Activated T-cell treated with anti-CD3 and anti-CD28 coated beads for 1 hour (primary cell): ENCODE data around the gene AFG3L2.
A peak's percentile ranks its signal among the peaks of the same experiment; 100 is the strongest.
"Not testable (repeated sequence)": the region's sequence is repeated elsewhere in the genome, so short reads cannot be mapped to it uniquely, and the experiment has no call there.

Experiments used
- DNase-seq: peaks from one replicate; pipeline ENCODE4 v3.0.0-alpha.2; 2020; ENCODE audit warnings: low read depth

The AFG3L2 gene

DNA sequence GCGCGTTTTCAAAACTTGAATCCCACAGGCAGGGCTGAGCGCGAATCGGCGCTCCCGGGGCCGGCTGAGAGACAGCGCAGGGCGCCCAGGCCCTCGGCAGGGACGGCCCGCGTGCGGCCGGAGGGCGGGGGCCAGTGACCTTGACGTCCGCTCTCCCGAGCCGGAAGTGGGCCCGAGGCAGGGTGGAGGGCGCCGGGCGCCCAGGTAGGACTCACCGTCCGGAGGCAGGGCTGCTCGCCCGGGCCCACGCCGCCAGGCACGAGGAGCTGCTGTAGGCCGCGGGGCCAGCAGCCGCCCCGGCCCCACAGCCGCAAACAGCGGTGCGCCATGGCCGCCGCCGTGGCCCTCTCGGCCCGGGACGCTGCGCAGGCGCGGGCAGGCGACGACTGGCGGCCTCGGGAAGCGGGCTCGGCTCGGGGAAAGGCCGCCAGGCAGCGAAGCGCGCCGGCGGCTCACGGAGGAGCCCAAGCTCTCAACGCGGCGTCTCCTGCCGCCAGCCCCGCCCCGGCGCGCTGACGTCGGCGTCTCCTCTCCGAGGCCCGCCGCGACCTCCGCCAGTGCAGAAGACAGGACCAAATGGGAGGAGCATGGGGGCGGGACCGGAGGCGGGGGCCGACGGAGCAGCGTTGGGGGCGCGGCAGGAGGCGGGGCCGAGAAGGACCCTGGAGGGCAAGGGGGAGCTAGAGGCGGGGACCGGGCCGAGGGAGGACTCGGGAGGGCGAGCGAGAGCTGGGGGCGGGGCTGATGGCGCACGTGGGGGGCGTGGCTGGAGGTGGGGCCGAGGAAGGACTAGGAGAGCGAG lies at the start of gene AFG3L2:
TSS of gene AFG3L2 (minus strand) at position 474 of the 802 bp plus-strand sequence. CDS start at position 329, 145 bp downstream.
- DNase-seq = peak; percentile 100

DNA sequence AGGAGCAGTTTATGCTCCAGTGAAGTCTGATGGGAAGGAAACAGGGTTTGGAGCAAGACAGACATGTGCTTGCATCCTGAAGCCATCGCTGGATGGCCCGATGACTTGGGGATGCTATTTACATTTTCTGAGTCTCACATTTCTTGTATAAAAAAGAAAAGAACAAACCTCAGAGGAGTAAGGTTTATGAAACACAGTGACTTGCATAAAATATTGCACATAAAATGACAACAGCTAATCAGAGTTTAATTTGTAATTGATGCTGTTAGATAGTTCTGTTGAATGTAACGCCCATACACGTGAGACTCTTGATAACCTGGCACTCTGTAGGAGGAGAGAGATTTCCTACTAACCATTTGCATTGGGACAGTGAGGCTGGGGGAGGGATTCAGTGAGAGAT lies 47.2 kb upstream of the AFG3L2 start:
- no peak for DNase-seq

DNA sequence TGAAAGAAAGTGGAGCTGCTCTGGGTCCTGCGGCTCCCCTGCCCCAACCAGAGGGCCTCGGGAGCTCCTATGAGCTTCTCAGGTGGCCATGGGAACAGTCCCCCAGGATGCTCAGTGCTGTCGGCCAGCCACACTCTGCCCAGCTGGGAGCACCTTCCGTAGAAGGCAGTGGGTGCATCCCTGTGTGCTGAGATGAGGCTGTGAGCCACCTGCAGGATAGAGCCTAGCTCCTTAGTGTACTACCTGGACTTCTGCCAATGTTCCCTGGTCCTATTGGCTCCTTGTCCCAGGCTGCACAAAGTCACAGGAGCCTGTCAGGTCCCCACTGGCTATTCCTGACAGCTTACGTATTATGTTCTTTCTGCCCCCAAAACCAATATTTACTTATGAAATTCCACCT lies 46.8 kb upstream of the AFG3L2 start:
- no peak for DNase-seq

DNA sequence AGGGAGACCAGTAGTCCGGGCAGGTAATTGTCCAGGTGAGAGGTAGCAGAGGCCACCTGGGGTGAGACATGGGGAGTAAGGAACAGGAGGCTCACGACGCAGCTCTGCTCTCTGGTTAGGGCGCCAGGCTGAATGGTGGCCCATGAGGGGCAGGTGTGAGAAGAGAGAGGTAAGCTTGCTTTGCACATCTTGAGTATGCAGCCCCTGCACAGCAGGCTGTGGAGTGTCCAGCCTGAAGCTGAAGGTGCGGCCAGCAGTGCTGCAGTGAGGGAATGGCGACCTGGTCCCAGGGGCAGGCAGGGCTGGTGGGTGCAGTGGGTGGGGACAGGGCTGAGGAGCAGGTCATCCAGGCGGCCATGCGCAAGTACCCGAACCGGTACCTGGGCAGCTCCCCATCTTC lies 46.4 kb upstream of the AFG3L2 start:
- no peak for DNase-seq

DNA sequence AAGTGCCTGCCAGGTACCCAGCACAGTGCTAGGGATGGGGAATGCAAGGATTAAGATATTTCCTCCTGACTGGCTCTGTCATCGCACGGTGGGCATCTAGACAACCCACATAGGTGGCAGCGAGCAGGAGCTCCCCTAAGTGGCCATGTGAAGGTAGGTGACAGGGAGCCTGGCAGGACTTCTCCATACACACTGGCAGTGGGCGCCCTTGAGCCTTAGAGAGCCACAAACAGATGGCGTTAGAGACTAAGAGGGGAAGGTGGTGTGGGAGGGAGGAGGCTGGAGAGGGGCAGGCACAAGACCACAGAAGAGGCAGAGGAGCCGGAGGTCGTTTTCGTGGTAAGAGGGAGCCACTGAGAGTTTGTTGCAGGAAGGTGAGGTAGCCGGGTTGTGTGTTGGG lies 45.9 kb upstream of the AFG3L2 start:
- no peak for DNase-seq

DNA sequence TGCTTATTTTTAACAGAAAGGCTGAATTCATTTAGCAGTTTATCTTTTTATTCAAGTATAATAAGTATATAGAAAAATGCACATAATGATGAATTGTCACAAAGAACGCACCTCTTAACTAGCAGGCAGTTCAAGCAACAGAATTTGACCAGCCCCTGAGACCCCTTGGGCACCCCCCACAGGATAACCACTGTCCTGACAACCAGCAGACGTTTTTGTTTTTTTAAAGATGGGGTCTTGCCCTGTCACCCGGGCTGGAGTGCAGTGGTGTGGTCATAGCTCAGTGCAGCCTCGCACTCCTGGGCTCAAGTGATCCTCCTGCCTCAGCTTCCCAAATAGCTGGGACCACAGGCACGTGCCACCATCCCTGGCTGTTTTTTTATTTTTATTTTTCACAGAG lies 44.7 kb upstream of the AFG3L2 start:
- DNase-seq = no peak

DNA sequence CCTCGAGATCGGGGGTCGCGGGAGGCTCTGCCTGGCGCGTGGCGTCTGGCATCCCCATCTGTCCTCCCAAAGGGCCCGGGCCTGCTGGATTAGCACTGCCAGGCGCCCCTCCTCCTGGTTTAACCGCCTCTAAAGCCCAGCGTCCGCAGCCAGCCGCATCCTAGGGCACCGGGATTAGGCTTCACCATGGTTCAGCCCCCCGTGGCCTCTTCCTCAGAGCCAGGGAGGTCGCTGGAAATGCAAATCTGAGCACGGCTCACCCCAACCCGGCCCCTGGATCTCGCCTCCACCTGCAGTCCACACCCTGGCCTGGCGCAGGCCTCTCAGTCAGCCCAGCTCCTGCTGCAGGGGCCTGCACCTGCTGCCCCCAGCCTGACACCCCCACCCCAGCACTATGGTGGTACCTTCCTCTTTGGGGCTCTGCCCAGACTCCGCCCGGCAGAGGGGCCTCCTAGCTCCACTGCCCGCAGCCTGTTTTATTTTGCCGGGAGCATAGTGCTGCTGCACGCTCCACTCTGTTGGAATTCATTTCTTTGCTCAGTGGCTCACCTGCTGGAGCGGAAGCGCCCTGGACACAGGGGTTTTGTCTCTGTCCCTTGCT lies 43.9 kb upstream of the AFG3L2 start:
- no peak for DNase-seq

DNA sequence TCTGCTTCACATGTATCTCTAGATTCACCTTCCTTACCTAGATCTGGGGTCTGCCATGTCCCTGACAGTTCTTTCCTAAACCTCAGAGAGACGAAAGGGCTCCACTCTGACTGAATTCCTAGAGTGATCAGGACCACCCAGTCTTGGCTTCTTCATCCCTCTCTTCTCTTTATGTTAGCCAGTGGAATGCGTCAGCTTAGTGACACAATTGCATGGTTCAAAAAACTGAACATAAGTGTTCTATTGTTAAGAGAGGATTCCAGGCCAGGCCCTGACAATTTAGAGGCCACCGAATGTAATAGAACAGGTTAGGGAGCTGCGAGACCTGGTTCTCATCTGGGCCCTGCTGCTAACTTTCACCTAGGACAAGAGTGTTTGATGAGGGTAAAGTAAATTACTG lies 40.7 kb upstream of the AFG3L2 start:
- no peak for DNase-seq

DNA sequence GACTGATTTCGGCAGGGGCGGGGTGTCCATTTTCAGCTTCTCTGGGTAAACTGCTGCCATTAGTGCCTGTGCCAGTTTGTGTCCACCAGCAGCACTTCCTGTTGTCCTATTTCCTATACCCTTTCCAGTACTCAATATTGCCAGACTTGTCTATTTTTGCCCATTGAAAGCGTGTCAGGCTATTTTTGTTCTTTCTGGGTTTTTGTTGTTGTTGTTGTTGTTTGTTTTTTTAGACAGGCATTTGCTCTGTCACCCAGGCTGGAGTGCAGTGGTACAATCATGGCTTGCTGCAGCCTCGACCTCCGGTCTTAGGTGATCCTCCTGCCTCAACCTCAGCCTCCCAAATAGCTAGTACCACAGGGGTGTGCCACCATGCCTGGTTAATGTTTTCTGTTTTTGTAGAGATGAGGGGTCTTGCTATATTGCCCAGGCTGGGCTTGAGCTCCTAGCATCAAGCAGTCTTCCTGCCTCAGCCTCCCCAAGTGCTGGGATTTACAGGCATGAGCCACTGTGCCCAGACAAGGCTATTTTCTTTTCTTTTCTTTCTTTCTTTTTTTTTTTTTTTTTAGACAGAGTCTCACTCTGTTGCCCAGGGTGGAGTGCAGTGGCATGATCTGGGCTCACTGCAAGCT lies 39.2 kb upstream of the AFG3L2 start:
- no peak for DNase-seq

DNA sequence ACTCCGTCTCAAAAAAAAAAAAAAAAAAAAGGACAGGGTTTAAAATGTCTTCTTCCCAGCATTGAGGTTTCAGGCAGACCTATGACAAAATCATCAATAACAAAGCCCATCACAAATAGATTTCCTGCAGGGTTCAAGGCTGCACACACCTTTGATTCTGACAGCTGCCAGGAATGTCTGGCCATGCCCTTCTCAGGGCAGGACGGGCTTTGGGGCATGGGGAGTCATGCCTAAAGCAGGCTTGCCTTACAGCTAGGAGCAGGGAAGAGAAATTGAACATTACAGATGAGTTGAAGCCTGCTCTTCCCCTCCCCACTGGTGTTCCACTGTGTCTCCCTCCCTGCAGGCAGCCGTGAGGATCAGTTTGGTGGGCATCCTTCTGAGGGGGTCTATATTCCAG lies 34.4 kb upstream of the AFG3L2 start:
- no peak for DNase-seq

DNA sequence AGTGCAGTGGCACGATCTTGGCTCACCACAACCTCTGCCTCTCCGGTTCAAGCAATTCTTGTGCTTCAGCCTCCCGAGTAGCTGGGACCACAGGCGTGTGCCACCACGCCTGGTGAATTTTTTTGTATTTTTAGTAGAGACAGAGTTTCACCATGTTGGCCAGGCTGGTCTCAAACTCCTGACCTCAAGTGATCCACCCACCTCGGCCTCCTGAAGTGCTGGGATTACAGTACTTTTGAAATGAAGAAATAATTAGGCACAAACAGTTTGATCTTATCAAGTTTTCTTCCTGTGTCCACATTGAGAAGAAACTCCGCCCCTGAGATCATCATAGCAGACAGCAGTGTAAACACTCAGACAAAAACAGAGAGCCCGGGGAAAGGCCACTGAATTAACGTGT lies 33.7 kb upstream of the AFG3L2 start:
- not testable (repeated sequence) for DNase-seq

DNA sequence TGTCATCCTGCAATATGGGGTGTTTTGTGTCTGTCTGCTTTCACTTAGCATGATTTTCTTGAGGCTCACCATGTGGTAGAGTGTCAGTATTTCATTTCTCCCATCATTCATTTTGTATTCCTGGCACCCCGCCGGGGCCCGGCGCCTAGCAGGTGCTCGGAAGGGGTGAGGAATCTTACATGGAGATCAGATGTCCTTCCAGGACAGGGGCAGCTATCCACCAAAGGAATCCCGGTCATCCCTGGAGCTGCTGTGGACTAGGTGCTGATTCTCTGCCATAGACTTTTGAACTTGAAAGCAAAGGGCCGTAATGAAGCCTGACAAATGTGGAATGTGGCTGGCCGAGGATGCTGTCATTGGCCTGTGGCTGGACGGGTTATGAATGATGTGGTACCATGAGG lies 33.1 kb upstream of the AFG3L2 start:
- DNase-seq = no peak

DNA sequence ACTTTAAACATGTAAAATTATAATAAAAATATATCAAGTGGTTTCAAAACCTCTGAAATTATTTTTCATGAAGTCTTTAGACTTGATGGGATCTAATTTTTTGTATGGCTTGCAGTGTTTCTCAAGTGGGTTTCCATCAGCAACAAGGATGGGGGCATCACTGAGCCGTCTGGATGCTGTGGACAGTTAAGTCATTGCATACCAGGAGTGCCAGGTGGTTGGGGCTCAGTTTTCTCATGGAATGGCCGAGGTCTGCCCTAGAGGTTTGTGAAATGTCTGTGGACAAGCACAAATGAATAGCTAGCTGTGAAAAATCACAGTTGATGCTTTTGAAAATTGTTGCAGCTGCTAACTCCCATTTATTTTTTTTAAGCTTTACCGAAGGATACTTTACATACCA lies 32.4 kb upstream of the AFG3L2 start:
- DNase-seq = no peak

DNA sequence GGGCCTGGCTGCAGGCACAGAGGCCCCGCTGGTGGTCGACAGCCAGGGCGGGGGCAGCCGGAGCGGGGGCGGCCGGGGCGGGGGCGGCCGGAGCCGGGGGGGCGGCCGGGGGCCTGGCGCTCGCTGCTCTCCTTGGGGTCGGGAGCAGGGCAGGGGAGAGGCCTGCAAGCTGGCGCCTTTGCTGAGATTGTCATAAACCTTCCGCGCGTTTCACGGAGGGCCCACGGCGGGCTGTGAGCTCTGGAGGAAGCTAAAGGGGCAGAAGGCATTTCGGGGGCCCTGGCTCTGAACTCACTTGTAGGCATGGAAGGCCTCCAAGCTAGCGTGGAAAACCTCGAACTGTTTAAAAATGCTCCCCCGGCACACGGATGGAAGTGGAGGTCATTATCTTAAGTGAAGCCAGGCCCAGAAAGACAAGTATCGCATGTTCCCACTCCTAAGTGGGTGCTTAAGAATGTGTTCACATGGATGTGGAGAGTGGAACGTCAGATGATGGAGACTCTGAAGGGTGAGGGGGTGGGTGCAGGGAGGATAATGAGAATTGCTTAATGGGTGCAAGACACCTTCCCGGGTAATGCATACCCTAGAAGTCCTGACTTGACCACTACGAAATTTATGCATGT lies 31.3 kb upstream of the AFG3L2 start:
- DNase-seq = no peak

DNA sequence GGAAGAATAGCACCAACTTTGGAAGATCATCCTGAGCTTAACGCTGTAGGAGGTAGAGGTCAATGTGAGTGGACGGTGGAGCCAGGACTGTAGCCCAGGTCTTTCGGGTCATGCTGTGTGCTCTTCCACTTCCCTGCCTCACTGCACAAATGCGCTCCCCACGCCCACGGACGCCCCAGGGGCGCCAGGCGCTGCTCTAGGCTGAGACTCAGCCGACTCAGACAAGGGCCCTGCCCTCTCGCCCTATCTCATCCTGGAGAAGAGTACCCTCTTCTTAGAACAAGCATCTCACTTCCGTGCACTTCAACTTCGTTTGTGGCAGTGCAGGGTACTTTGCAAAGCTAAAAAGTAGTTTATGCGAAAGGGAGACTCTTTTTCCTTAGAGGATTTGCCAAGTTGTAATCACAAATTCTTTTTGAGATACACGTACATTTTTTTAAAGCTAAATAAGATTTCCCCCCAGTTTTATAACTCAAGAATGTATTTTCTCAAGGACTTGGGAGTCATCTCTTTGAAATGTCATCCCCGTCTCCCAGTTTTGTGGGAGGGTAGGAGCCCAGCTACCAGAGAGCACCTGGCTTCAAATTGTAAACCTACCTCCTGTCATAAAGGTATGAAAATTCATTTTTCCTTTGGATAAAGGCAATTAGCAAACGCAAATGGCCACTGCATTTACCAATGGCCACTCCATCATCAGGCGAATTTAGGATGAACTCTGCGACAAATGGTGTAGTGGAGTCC lies 29.5 kb upstream of the AFG3L2 start:
- no peak for DNase-seq

DNA sequence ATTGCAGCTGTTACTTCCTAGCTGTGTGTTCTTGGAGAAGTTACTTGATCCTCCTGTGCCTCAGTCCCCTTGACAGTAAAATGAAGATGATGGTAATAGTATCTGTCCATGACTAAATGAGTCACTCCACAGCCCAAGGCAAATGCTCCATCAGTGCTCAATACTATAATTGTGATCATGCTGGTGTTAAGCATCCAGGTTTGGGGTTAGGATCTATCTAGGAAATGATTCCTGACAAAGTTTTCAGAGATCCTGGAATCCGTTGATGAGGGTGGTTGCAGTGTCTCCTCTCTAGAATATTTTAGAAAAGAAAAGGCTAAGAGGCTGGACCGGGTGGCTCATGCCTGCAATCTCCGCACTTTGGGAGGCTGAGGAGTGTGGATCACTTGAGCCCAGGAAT lies 28.0 kb upstream of the AFG3L2 start:
- no peak for DNase-seq

DNA sequence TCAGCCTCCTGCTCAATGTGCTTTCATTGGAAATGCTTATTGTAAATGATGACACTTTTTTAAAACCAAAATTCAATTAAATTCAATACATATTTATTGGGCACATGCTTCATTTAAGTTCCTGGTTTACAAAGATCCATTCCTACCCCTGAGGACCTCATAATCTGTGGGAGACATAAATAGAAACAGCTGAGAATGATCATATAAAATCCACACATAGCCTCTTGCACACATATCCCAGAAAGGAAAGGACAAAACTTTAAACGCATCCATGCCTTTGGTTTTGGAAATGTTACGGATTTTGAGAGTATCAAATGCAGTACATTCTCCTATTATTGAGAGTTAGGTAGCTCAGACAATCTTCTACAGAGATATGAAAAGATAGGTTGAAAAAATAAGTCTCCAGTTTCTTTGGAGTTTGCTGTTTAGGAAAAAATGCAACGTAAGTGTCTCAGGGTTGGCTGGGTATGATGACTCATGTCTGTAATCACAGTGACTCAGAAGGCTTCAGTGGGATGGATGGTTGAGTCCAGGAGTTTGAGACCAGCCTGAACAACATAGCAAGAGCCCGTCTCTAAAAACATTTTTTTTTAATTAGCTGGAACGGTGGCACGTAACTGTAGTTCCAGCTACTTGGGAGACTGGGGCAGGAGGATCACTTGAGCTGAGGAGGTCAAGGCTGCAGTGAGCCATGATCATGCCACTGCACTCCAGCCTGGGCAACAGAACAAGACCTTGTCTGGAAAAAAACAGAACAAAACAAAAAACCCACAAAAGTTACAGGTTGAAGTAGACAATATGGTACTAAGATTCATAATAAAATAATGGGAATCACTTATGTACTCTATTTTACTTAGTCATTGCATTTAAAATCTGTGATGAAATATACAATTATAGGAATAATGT lies 26.8 kb upstream of the AFG3L2 start:
- DNase-seq = no peak

DNA sequence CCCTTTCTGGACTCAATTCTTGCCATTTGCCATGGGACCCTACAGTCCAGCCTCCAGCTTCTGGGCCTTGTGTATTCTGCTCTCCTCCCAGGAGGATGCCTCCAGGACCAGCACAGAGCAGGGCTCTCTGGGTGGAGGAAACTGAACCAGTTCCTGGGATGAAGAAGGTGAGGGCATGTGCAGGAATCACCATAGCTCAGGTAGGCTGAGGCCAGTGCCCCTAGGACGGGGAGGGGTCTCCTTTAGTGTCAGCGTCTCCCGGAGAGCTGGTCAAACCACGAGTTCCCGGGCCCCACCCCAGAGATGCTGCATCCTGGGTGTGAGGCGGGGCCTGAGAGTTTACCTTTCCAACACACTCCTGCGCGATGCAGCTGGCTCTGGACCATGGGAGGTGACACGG lies 24.9 kb upstream of the AFG3L2 start:
- DNase-seq = no peak

DNA sequence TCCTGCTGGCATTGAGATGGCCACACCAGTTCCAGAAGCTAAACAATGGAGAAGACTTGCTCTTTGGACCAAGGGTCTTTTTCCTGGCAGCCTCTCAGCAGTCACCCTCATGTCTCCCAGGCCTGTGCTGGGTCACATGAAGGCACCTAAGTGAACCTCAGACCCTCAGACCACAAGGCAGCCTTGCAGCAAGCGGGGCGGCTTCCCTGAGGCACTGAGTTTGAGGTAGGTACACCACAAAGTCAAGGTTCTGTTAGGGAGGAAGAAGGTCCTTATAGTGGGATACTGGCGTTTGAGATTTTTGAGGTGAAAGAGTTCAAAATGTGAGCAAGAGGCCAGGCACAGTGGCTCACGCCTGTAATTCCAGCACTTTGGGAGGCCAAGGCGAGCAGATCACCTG lies 22.2 kb upstream of the AFG3L2 start:
- no peak for DNase-seq

DNA sequence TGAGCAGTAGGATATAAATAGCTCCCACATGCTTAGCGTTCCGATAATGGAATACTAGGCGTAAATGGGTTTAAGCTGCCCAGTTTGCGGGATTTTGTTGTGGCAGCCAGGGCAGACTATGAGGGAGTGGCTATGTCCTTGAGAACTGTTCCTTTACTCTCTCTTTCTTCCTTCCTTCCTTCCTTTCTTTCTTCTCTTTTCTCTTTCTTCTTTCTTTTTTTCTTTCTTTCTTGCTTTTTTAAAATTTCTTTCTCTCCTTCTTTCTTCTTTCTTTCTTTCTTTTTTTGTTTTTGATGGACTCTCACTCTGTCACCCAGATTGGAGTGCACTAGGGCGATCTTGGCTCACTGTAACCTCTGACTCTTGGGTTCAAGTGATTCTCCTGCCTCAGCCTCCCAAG lies 21.6 kb upstream of the AFG3L2 start:
- no peak for DNase-seq

DNA sequence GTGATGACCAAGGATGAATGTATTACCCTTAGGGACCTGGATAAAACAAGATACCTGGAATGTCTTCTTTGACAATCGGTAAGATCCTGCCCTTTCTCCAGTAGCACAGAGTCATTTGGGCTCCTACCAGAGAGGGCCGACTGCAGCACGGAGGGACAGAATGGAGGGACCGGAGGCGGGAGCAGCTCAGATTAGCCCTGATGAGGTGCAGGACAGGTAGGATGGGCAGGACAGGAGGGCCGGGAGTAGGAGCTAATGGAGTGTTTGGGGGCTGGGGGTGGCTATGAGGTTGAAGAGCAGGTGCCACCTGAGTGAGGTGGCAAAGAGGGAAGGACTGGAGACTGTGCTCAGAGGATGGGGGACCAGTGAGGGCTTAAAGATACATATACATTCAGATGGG lies 20.8 kb upstream of the AFG3L2 start:
- no peak for DNase-seq
